HepG2 (cell line): ENCODE measurements around the gene AARSD1. TPM values are rescaled to one million over a fixed set of nuclear protein-coding genes. Genes with fewer than 3 reads are reported as not detected.

Experiments
- CREBL2 ChIP-seq: sonication (generic); formaldehyde crosslinking; IDR thresholded peaks from 2 replicates; pipeline ENCODE4 v1.8.1; 2023; ENCODE audit warnings: missing genetic modification reagents, mild to moderate bottlenecking, borderline replicate concordance
- DR1 ChIP-seq: sonication (generic); formaldehyde crosslinking; IDR thresholded peaks from 2 replicates; pipeline ENCODE4 v1.8.0; 2021; ENCODE audit warnings: mild to moderate bottlenecking, missing genetic modification reagents, inconsistent platforms
- FOXJ3 ChIP-seq: sonication (generic); formaldehyde crosslinking; IDR thresholded peaks from 2 replicates; pipeline ENCODE4 v1.4.0; 2020; ENCODE audit warnings: missing genetic modification reagents, mild to moderate bottlenecking, borderline replicate concordance
- IRF2 ChIP-seq: IDR thresholded peaks from 2 replicates; pipeline ENCODE4 v1.6.1; 2018; ENCODE audit warnings: missing genetic modification reagents, missing compliant biosample characterization
- KMT2B ChIP-seq: IDR thresholded peaks from 2 replicates; pipeline ENCODE4 v1.6.1; 2016; ENCODE audit warnings: missing genetic modification reagents, missing compliant biosample characterization
- MNT ChIP-seq: fragments of 450-650 bp; IDR thresholded peaks from 2 replicates; pipeline ENCODE4 v1.6.1; 2016
- MYPOP ChIP-seq: sonication (generic); formaldehyde crosslinking; IDR thresholded peaks from 2 replicates; pipeline ENCODE4 v1.8.1; 2023; ENCODE audit warnings: mild to moderate bottlenecking, moderate library complexity, missing genetic modification reagents
- NR0B2 ChIP-seq: sonication (generic); formaldehyde crosslinking; IDR thresholded peaks from 2 replicates; pipeline ENCODE4 v1.4.0; 2020; ENCODE audit warnings: mild to moderate bottlenecking, missing genetic modification reagents
- YEATS4 ChIP-seq: sonication (generic); formaldehyde crosslinking; IDR thresholded peaks from 2 replicates; pipeline ENCODE4 v1.4.0; 2020; ENCODE audit warnings: missing genetic modification reagents, borderline replicate concordance
- ZFY ChIP-seq: sonication (generic); formaldehyde crosslinking; IDR thresholded peaks from 2 replicates; pipeline ENCODE4 v1.4.0; 2020; ENCODE audit warnings: missing genetic modification reagents
- ZNF263 ChIP-seq: sonication (generic); formaldehyde crosslinking; IDR thresholded peaks from 2 replicates; pipeline ENCODE4 v1.4.0; 2020; ENCODE audit warnings: missing genetic modification reagents
- ZNF407 ChIP-seq: sonication (generic); formaldehyde crosslinking; IDR thresholded peaks from one replicate; pipeline ENCODE4 v1.5.1; 2020; ENCODE audit warnings: mild to moderate bottlenecking, missing genetic modification reagents; ENCODE audit errors: not compliant biosample characterization
- ZNF616 ChIP-seq: sonication (generic); formaldehyde crosslinking; IDR thresholded peaks from 2 replicates; pipeline ENCODE4 v1.5.0; 2020; ENCODE audit warnings: low read depth, mild to moderate bottlenecking, missing genetic modification reagents
- ZNF777 ChIP-seq: sonication (generic); formaldehyde crosslinking; IDR thresholded peaks from 2 replicates; pipeline ENCODE4 v1.4.0; 2020; ENCODE audit warnings: missing genetic modification reagents
- ZNF891 ChIP-seq: sonication (generic); formaldehyde crosslinking; IDR thresholded peaks from 2 replicates; pipeline ENCODE4 v1.5.0; 2020; ENCODE audit warnings: mild to moderate bottlenecking, missing genetic modification reagents
- polyA plus RNA-seq, 8 experiments: library from polyadenylated mRNA; depleted of rRNA in 3 of 8; stranded (reverse) in 7 of 8; unstranded in 1 of 8; fragments of >200 nt; fragmentation: Illumina TruSeq in 4 of 8; extraction: Trizol in 4 of 8; gene quantifications; 2 replicates each; pipeline versions ENCODE4 v1.2.1 to v1.2.3, GENCODE V29; 2011 to 2016; ENCODE audit warnings: low read depth in 4 of 8, missing spikeins in 1 of 8, mixed read lengths in 1 of 8; ENCODE audit not compliant: insufficient read depth in 1 of 8
- total RNA-seq, 5 experiments: library from RNA; depleted of rRNA; stranded (reverse); fragments of >200 nt; fragmentation: Illumina TruSeq; extraction: Trizol; gene quantifications; 2 replicates each; pipeline ENCODE4 v1.2.3, GENCODE V29; 2016; ENCODE audit warnings: low read depth in 1 of 5

The AARSD1 gene
- total and polyA plus RNA-seq, 2 of the 13 experiments (the other 11 are each of a cell fraction or from before 2014, with no cell fraction given), result 24.7 to 29.3 TPM

- TF ChIP-seq MYPOP (CRISPR knock-in tag) (peak; percentile 84), KMT2B (CRISPR knock-in tag) (peak; percentile 92), ZFY (CRISPR knock-in tag) (peak; percentile 46; the same call in 1 of the 2 replicates), MNT (no peak), YEATS4 (peak; percentile 71), DR1 (CRISPR knock-in tag) (no peak), CREBL2 (no peak), NR0B2 (CRISPR knock-in tag) (no peak), ZNF891 (CRISPR knock-in tag) (peak; percentile 50; the same call in 1 of the 2 replicates), IRF2 (CRISPR knock-in tag) (peak; percentile 100), ZNF407 (CRISPR knock-in tag) (no peak), FOXJ3 (CRISPR knock-in tag) (no peak), ZNF616 (CRISPR knock-in tag) (no peak), ZNF777 (0 out of 2 replicates have a peak, but pooled peaks have one; percentile 6), ZNF263 (peak; percentile 81)
Measured at GRCh38 chr17:43006639-43007551, 42.6 kb upstream of the AARSD1 start, which contains the start of gene IFI35 (continued).
